Left hindlimb (tissue), 1 donor: Measurements from ENCODE around the gene SPAG17.
A peak's percentile ranks its signal among the peaks of the same experiment; 100 is the strongest.
"Not testable (repeated sequence)": the region's sequence is repeated elsewhere in the genome, so short reads cannot be mapped to it uniquely, and the experiment has no call there.

ENCODE experiments used
- DNase-seq: peaks from one replicate; pipeline ENCODE4 v3.0.0-alpha.2; 2018

The SPAG17 gene

DNA sequence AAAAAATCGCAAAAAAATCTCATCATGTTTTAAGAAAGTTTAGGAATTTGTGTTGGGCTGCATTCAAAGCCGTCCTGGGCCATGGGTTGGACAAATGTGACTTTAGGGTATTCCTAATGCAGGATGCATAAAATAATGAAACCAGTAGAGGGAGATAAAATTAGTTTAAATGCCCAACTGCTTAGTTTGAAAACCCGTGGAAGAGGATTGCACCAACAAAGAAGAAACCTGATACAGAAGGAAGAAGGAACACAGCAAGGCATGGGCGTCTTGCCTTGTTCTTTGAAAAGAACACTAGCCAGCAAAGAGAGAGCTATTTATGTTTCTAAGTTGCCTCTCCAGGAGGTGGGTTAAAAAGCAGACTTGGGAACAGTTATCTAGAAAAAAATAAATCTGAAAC is 217.6 kb downstream of the SPAG17 start:
- peak; percentile 35 for DNase-seq

DNA sequence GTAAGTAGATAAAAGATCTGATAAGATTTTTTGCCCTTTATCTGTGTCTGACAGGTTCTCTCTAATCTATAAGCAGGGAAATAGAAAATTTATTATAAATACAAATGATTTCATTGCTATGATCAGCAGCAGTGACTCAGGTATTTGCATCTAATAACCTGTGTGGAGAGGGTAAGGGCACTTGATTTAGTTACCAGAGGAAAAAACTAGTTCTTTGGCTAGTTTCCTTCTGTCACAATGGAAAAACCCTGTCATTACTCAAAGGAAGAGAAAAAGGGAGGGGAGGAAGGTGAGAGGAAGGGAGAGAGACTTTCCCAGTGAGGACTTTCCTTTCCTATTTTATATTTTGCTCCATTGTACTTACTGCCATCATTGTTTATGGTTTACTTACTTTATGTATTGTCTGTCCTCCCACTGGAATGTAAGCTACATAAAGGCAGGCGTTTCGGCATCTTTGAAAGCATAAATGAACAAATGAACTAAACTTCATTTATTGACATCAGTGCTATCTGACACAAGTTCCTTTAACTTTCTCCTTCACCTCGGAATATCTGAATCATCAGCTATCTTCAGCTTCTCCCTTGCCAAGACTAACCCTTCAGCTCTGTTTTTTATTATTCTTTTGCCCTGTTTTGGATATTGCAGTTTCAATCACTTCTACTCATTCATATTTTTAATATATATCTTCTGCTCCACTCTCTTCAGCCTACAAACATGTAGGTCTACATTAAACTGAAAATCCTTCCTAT is 220.6 kb downstream of the SPAG17 start:
- no peak for DNase-seq

- DNase-seq: no peak
Observed at GRCh38 chr1:117959364-117959763, 225.7 kb downstream of the SPAG17 start.

DNA sequence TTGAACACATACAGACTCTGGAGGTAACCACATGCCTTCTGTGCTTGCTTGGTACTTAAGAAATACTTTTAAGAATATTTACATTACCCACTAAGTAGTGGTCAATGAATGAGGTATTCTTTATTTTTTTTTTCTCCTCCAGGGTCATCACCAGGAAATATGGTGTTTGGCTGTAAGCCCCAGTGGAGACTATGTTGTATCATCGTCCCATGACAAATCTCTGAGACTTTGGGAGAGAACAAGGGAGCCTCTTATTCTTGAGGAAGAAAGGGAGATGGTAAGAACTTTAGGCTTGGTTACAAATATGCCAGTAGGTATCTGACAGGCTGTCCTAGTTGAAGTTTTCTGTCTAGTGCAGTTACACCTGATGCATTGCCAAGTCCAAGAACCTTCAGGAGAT is 232.6 kb downstream of the SPAG17 start:
- no peak for DNase-seq

- DNase-seq: no peak
Observed at GRCh38 chr1:117942293-117942692, 242.7 kb downstream of the SPAG17 start.

DNA sequence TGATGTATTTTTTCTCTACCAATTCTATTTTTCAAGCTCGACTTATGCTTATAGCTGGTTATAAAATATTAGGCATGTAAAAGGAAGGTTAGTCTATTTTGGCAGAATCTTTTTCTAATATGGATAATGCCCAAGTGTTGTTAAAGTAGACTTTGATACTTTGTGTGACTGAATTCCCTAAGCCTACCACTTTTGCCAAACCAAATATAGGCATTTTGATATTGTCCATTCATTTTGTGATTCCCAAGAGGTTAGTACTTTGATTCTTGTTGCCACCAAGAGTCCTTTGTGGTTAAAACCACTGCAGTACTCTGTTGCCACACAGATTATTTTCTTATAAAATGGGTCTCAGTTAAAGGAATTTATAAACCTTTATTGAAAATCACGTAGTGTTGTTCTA is 251.3 kb downstream of the SPAG17 start:
- DNase-seq: no peak

DNA sequence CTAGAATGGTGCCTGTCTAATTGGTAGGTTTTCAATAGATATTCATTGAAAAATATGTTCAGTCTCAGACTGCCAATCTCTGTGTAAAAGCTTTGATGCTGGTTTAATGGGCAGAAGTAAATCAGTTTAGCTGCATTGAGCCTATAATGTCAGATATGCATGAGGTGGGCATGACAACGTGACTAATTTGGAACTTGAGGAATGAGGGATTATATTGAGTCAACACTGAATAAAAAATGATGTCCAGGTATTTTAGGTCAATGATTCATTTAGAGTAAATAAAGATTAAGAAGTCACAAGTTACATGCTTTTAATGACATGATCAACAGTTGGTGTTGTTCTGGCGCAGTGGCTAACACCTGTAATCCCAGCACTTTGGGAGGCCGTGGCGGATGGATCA is 252.5 kb downstream of the SPAG17 start:
- no peak for DNase-seq

- DNase-seq: no peak
Observed at GRCh38 chr1:117930484-117930883, 254.5 kb downstream of the SPAG17 start.

DNA sequence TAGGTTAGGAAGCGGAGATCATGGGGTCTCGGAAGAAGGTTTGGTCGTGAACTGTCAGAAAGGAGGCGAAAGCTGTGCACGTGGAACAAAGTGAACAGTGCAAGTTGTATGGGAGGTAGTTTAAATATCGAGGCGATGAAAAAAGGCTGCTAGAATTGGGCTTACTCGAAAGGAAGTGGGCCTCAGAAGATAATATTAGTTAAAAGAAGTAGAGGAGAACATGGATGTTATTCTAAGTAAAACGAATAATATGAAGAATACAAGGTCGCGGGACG is 254.9 kb downstream of the SPAG17 start:
- no peak for DNase-seq

- peak; percentile 96 for DNase-seq
Observed at GRCh38 chr1:117929343-117930172, 255.5 kb downstream of the SPAG17 start, which contains the start of the genes GDAP2 and WDR3. GDAP2 (minus strand) TSS chr1:117929621; CDS start chr1:117920357, 9,264 bp downstream. WDR3 (plus strand) TSS chr1:117929739; CDS start chr1:117933320, 3,581 bp downstream.

- peak; percentile 62 for DNase-seq
Observed at GRCh38 chr1:117928881-117929342, 256.1 kb downstream of the SPAG17 start.

DNA sequence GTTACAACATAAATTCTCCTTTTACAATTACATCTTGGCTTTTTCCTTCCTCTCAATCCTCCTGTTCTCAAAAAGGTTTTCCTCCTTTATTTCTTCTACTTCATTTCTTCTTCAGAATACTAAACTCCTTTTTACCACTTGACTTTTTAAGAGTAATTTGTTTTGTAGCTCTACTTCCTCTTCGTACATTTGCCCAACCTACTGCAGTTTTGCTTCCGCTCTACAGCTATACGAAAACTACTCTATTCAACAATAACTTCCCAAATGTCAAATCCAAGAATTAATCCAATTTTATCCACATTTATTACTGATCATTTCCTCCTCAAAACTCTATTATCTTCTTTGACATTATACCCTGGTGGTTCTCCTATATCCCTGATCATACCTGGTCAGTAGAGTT is 259.0 kb downstream of the SPAG17 start:
- DNase-seq: no peak

GRCh38 chr1:117922717-117923116 is 262.3 kb downstream of the SPAG17 start:
- not testable (repeated sequence) for DNase-seq

- DNase-seq: no peak
Observed at GRCh38 chr1:117921991-117922390, 263.0 kb downstream of the SPAG17 start.

GRCh38 chr1:117919376-117919775 is 265.7 kb downstream of the SPAG17 start:
- DNase-seq: no peak

- DNase-seq: no peak
Observed at GRCh38 chr1:117911051-117911450, 274.0 kb downstream of the SPAG17 start.

GRCh38 chr1:117905019-117905418 is 280.0 kb downstream of the SPAG17 start:
- no peak for DNase-seq

DNA sequence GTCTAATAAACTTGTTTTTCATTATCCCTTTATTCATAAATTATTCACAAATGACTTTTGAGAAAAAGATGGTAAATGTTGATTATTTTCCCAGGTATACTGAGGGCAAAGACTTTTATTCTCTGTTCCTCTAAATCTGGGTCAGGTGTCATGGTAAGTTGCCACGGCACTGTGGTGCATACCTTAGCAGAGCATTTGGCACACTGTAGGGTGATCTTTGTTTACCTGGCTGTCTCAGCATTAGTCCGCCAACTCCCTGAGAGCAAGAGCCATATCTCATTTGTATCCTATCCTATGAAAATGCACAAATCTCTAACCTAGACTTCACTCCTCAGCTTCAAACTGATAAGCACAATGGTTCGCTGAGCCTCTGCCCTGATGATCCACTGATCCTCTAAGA is 280.5 kb downstream of the SPAG17 start:
- DNase-seq: no peak
